ENCODE data around the gene FOXP1.

The FOXP1 gene

GRCh38 chr3:71099997-71100719, 483.4 kb downstream of the FOXP1 start:
- no peaks in the 10 kb centered on the region for H3F3A ChIP-seq (ENCODE audit: insufficient read depth)
- H3K27ac ChIP-seq (ENCODE audit: low read depth, low read length), result no peak overlapping the region

DNA sequence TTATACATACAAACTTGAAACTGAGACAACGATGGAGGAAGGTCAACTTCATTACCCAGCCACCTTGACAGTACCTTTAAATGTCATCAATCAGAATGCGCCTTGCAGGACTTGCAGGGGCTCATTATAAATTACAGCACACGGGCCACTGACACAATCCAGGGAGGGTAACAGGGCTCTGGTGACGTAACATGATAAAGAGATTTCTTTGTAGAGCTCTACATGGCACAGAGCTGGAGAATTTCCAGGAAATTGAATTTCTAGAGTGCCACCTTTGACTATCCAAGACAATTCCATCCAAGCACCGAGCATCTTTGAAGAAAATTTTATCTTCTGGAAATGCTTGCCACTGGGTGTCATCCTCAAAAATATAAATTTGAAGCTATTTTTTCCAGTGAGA, 486.0 kb downstream of the FOXP1 start:
- H3K9me2 ChIP-seq (replicated peaks; ENCODE audit: insufficient read depth, low read length), result no peaks in the 10 kb centered on the region
- no peak overlapping the region for H3K9ac ChIP-seq (ENCODE audit: low read length)
- H4K20me1 ChIP-seq (ENCODE audit: low read depth, low read length), result no peaks in the 10 kb centered on the region; the same call in 1 of the 2 replicates
- H3K9me3 ChIP-seq (ENCODE audit: insufficient read depth, low read length), result no peaks in the 10 kb centered on the region
- H2AFZ ChIP-seq (ENCODE audit: low read depth, low read length, severe bottlenecking), result no peak overlapping the region
- TF ChIP-seq, protein P1, sequence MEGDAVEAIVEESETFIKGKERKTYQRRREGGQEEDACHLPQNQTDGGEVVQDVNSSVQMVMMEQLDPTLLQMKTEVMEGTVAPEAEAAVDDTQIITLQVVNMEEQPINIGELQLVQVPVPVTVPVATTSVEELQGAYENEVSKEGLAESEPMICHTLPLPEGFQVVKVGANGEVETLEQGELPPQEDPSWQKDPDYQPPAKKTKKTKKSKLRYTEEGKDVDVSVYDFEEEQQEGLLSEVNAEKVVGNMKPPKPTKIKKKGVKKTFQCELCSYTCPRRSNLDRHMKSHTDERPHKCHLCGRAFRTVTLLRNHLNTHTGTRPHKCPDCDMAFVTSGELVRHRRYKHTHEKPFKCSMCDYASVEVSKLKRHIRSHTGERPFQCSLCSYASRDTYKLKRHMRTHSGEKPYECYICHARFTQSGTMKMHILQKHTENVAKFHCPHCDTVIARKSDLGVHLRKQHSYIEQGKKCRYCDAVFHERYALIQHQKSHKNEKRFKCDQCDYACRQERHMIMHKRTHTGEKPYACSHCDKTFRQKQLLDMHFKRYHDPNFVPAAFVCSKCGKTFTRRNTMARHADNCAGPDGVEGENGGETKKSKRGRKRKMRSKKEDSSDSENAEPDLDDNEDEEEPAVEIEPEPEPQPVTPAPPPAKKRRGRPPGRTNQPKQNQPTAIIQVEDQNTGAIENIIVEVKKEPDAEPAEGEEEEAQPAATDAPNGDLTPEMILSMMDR (IDR thresholded peaks at IDR 0.05; ENCODE audit: insufficient read depth, low read length, poor library complexity, severe bottlenecking), result no peak
- no peak for TF ChIP-seq EZH2phosphoT487 (conservative IDR thresholded peaks at IDR 0.05; ENCODE audit: low read length)
- H3K79me2 ChIP-seq (ENCODE audit: insufficient read depth, low read length), result no peaks in the 10 kb centered on the region
- no peaks in the 10 kb centered on the region for H3F3A ChIP-seq (ENCODE audit: insufficient read depth)
- H3K4me2 ChIP-seq (ENCODE audit: low read depth, low read length, poor library complexity, severe bottlenecking), result no peak overlapping the region
- H3K27me3 ChIP-seq (ENCODE audit: low read length), result no peaks in the 10 kb centered on the region
- H3K36me3 ChIP-seq (ENCODE audit: low read length), result no peaks in the 10 kb centered on the region
- H3K27ac ChIP-seq (ENCODE audit: low read depth, low read length), result no peak overlapping the region
- no peak overlapping the region for H3K4me3 ChIP-seq (ENCODE audit: insufficient read depth, low read length, poor library complexity, severe bottlenecking)

More at GRCh38 chr3:71099997-71100719, 483.4 kb downstream of the FOXP1 start:
- Histone ChIP-seq H3K4me2 (ENCODE audit: low read depth, low read length, poor library complexity, severe bottlenecking) (no peak overlapping the region), H3K9me2 (replicated peaks; ENCODE audit: insufficient read depth, low read length) (no peaks in the 10 kb centered on the region), H3K27me3 (ENCODE audit: low read length) (no peaks in the 10 kb centered on the region), H4K20me1 (ENCODE audit: low read depth, low read length) (no peaks in the 10 kb centered on the region; the same call in 1 of the 2 replicates), H3K9me3 (ENCODE audit: insufficient read depth, low read length) (no peaks in the 10 kb centered on the region), H3K36me3 (ENCODE audit: low read length) (no peaks in the 10 kb centered on the region), H3K4me3 (ENCODE audit: insufficient read depth, low read length, poor library complexity, severe bottlenecking) (no peak overlapping the region), H2AFZ (ENCODE audit: low read depth, low read length, severe bottlenecking) (no peak overlapping the region), H3K79me2 (ENCODE audit: insufficient read depth, low read length) (no peaks in the 10 kb centered on the region), H3K9ac (ENCODE audit: low read length) (no peak overlapping the region)
- TF ChIP-seq EZH2phosphoT487 (conservative IDR thresholded peaks at IDR 0.05; ENCODE audit: low read length), result no peak
- TF ChIP-seq, protein P1 (IDR thresholded peaks at IDR 0.05; ENCODE audit: insufficient read depth, low read length, poor library complexity, severe bottlenecking), result no peak

- H3K36me3 ChIP-seq (ENCODE audit: low read length), result no peaks in the 10 kb centered on the region
- H3K27me3 ChIP-seq (ENCODE audit: low read length), result no peaks in the 10 kb centered on the region
- H3K9ac ChIP-seq (ENCODE audit: low read length), result no peak overlapping the region
- H3K4me2 ChIP-seq (ENCODE audit: low read depth, low read length, poor library complexity, severe bottlenecking), result no peak overlapping the region
- no peak overlapping the region for H2AFZ ChIP-seq (ENCODE audit: low read depth, low read length, severe bottlenecking)
- H3K4me3 ChIP-seq (ENCODE audit: insufficient read depth, low read length, poor library complexity, severe bottlenecking), result no peak overlapping the region
- no peaks in the 10 kb centered on the region for H3K9me2 ChIP-seq (replicated peaks; ENCODE audit: insufficient read depth, low read length)
- no peaks in the 10 kb centered on the region for H3K79me2 ChIP-seq (ENCODE audit: insufficient read depth, low read length)
- no peaks in the 10 kb centered on the region for H3F3A ChIP-seq (ENCODE audit: insufficient read depth)
- H3K27ac ChIP-seq (ENCODE audit: low read depth, low read length), result no peak overlapping the region
- H4K20me1 ChIP-seq (ENCODE audit: low read depth, low read length), result no peaks in the 10 kb centered on the region; the same call in 1 of the 2 replicates
- TF ChIP-seq EZH2phosphoT487 (conservative IDR thresholded peaks at IDR 0.05; ENCODE audit: low read length), result no peak
- TF ChIP-seq, protein P1 (IDR thresholded peaks at IDR 0.05; ENCODE audit: insufficient read depth, low read length, poor library complexity, severe bottlenecking), result no peak
- H3K9me3 ChIP-seq (ENCODE audit: insufficient read depth, low read length), result no peaks in the 10 kb centered on the region
These were observed 487.8 kb downstream of the FOXP1 start for GRCh38 chr3:71095511-71096291.

All from SU-DHL-6 (cell line).